GM21576 (cell line): Measurements from ENCODE around the gene SHROOM4.

Source experiments
- ATAC-seq: cut with Tn5 transposase; IDR thresholded peaks from one replicate; pipeline ENCODE4 v1.9.1; 2021; ENCODE audit warnings: mild to moderate bottlenecking, moderate library complexity; ENCODE audit not compliant: unreplicated experiment

The SHROOM4 gene

GRCh38 chrX:50712777-50713176 lies 101.2 kb downstream of the SHROOM4 start:
- ATAC-seq = no peak

- ATAC-seq = no peak
These were observed 102.1 kb downstream of the SHROOM4 start for GRCh38 chrX:50711907-50712306.

- no peak for ATAC-seq
These were observed 105.9 kb downstream of the SHROOM4 start for GRCh38 chrX:50707955-50708699.

GRCh38 chrX:50707405-50707804 lies 106.6 kb downstream of the SHROOM4 start:
- no peak for ATAC-seq

DNA sequence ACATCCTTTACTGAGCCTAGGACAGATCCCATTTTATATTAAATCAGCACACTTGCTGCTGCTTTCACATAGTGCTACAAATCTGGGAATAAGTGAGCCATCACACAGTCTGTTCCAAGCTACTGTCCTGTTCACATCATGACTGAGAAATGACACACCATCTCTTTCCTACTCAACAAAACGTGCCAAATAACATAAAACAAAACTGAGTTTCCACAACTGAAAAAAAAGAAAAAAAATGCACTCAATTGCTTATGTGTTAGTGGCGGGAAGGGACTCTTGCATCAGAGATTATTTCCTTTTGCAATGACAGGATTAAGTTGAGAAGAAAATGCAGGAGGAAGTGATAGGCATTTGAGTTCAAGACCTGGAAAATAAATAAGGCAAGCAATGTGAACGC lies 109.0 kb downstream of the SHROOM4 start:
- ATAC-seq = no peak

- ATAC-seq = no peak
These were observed 109.6 kb downstream of the SHROOM4 start for GRCh38 chrX:50704360-50704759.

GRCh38 chrX:50700921-50701320 lies 113.1 kb downstream of the SHROOM4 start:
- no peak for ATAC-seq

- no peak for ATAC-seq
These were observed 115.0 kb downstream of the SHROOM4 start for GRCh38 chrX:50698944-50699343.

DNA sequence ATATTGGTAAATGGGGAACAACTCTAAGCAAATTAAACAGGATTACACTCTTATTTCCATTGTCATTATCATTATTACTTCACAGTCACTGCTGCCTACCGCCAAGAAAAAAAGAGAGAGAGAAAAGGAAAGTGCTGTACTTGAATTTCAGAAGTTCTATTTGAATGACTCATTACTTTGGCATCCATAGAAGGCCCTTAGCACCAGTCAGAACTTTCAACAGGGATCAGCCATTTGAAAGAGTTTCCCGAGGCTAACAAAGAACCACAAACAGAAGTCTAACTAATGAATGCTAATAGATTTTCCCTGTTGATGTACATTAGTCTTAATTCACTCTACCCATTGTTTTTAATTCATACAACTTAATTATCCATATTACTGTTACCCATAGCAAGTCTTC lies 116.3 kb downstream of the SHROOM4 start:
- no peak for ATAC-seq

GRCh38 chrX:50691820-50692219 lies 122.2 kb downstream of the SHROOM4 start:
- ATAC-seq = peak; percentile 93

DNA sequence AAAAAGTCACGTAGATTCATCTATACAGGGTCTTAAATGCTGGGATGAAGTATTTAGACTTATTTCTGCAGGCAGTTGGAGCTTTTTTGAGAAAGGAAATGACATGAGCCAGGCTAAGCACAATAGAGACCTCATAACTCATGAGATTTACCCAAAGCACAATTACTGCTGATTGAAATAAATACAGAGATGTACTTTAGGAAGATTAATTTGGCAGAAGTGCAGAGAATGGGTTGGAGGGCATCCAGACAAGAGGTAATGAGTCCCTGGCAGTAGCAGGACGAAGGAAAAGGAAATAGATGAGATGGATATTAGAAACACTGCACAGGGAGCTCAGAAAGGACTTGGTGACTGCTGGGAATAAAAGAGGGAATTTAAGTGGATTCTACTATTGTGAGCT lies 129.1 kb downstream of the SHROOM4 start:
- no peak for ATAC-seq

GRCh38 chrX:50680990-50681389 lies 133.0 kb downstream of the SHROOM4 start:
- no peak for ATAC-seq

- ATAC-seq = no peak
These were observed 136.2 kb downstream of the SHROOM4 start for GRCh38 chrX:50677789-50678188.

GRCh38 chrX:50671661-50672060 lies 142.3 kb downstream of the SHROOM4 start:
- ATAC-seq = no peak

GRCh38 chrX:50668860-50669259 lies 145.1 kb downstream of the SHROOM4 start:
- ATAC-seq = no peak

- no peak for ATAC-seq
These were observed 165.8 kb downstream of the SHROOM4 start for GRCh38 chrX:50648156-50648555.

GRCh38 chrX:50644496-50644895 lies 169.5 kb downstream of the SHROOM4 start:
- ATAC-seq = no peak

DNA sequence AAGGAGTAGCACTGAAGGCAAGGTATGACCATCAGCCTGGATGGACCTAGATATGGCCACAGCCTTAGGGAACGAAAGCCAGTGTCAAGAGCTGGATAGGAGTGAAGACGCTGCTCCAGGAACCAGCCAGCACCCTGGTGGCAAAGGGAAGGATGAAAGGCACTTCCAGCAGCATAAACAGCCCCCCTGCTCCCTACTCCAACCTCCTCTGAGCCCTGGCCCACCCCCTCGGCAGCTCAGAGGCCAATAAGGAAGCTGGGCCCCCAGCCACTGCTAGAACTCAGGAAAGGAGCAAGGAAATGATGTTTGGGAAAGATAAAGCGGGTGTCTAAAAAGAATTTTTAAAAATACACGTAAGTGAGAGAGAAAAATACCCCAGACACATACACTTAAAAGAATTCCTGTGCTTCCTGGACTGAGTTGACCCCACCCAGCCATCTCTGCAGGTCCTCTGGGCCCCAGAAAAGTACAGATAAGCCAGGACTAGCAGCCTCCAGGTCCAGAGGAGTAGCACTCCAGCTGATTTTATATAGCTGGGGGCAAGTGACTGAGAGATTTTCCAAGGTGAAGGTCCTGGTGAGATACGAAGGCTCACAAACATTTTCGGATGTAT lies 170.4 kb downstream of the SHROOM4 start:
- ATAC-seq = no peak

DNA sequence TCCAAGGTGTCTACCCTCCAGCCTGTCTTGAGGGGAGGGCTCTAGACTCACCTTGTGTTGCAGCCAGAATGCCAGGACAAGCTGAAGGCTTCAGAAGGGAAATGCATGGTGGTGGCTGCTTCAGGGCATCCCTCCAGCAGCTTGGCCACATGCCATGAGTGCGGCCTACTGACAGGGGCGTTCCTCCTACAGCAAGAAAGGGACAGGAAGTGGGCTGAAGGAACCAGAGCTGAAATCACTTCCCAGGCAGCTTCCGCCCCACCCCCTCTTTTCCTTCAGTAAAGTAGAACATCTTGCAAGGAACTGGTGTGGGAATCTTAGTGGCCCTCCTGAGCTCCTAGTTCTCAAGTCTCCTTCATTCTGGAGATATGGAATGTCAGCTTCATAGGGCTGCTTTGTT lies 175.9 kb downstream of the SHROOM4 start:
- ATAC-seq = no peak

DNA sequence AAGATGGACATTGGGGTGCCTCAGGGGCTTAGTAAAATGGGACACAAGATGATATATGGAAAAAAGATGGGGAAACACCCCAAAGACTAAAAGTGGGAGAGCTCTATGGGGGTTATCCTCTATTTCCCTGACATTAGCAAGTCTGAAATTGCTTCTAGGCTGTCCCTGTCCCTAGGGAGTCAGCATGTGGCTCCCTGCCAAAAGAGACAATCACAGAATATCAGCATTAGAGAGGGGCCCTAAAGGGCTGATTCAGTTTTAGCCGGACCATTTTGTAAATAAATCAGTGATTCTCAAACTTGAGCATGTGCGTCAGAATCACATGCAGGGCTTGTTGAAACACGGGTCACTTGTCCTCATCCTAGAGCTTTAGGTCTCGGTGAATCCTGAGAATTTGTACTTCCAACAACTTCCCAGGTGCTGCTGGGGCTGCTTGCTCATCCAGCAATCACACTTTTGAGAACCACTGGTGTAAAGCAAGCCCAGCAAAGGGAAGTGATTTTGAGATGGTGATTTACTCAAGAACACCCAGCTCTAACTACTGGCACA lies 178.1 kb downstream of the SHROOM4 start:
- no peak for ATAC-seq

DNA sequence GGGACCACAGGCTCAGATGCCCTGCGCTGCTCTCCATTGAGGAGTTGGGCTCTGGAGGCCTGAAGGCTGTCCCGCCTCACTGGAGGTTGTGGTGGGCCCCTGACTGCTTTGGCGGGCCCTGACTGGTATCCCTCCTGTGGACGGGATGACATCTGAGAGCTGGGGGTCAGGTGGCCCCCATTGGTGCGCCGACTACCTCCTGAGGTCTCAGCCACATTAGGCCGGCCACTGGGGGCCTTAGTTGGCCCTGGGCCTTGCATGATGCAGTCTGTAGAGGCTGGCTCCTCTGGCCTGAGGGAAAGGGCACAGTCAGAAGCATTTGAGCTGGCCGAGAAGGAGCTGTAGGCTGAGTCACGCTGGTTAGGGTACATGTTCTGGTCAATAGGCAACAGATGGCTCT lies 178.8 kb downstream of the SHROOM4 start:
- ATAC-seq = no peak

- ATAC-seq = no peak
These were observed 184.2 kb downstream of the SHROOM4 start for GRCh38 chrX:50629774-50630173.
